Measurements from ENCODE around the gene IQSEC1.

IQSEC1 gene

GRCh38 chr3:12953201-12953995 is 119.8 kb downstream of the IQSEC1 start:
- no peak for DNase-seq (ENCODE audit: low spot score in 2 of 2)
- peak overlapping the region; percentile 87 for H3K27ac Mint-ChIP-seq
- H3K36me3 Mint-ChIP-seq, result peaks cover 16% of the 10 kb centered on the region
- no peak for ATAC-seq
- no peak overlapping the region for H3K4me3 Mint-ChIP-seq
- peaks cover 82% of the 10 kb centered on the region for H3K4me1 Mint-ChIP-seq
- no peaks in the 10 kb centered on the region for H3K9me3 Mint-ChIP-seq

GRCh38 chr3:12952343-12953200 is 120.7 kb downstream of the IQSEC1 start:
- H3K4me1 Mint-ChIP-seq, result peaks cover 83% of the 10 kb centered on the region
- no peak overlapping the region for H3K4me3 Mint-ChIP-seq
- peaks cover 16% of the 10 kb centered on the region for H3K36me3 Mint-ChIP-seq
- H3K9me3 Mint-ChIP-seq, result no peaks in the 10 kb centered on the region
- peak overlapping the region; percentile 81 for H3K27ac Mint-ChIP-seq
- DNase-seq (ENCODE audit: low spot score in 2 of 2) (no peak), ATAC-seq (no peak)

- peak; percentile 36 to 76 for DNase-seq (ENCODE audit: low spot score in 2 of 2)
- H3K9me3 Mint-ChIP-seq, result no peaks in the 10 kb centered on the region
- H3K36me3 Mint-ChIP-seq, result peaks cover 40% of the 10 kb centered on the region
These were observed 124.1 kb downstream of the IQSEC1 start for GRCh38 chr3:12948891-12949711.

GRCh38 chr3:12948371-12948770 is 124.9 kb downstream of the IQSEC1 start:
- Mint-ChIP-seq H3K9me3 (no peaks in the 10 kb centered on the region), H3K36me3 (peaks cover 40% of the 10 kb centered on the region), H3K4me1 (peaks cover 67% of the 10 kb centered on the region), H3K4me3 (peak overlapping the region; percentile 62), H3K27ac (peak overlapping the region; percentile 90)
- DNase-seq (ENCODE audit: low spot score in 2 of 2), result no peak
- no peak for ATAC-seq

More at GRCh38 chr3:12948891-12949711, 124.1 kb downstream of the IQSEC1 start:
- ATAC-seq, result peak; percentile 94
- peaks cover 74% of the 10 kb centered on the region for H3K4me1 Mint-ChIP-seq
- H3K27ac Mint-ChIP-seq, result peak overlapping the region; percentile 90
- peak overlapping the region; percentile 62 for H3K4me3 Mint-ChIP-seq

- Mint-ChIP-seq H3K27ac (peak overlapping the region; percentile 90), H3K9me3 (no peaks in the 10 kb centered on the region), H3K36me3 (peaks cover 43% of the 10 kb centered on the region), H3K4me1 (peaks cover 62% of the 10 kb centered on the region), H3K4me3 (peak overlapping the region; percentile 62)
- DNase-seq (ENCODE audit: low spot score in 2 of 2) (no peak), ATAC-seq (no peak)
These were observed 125.5 kb downstream of the IQSEC1 start for GRCh38 chr3:12947504-12948369.

GRCh38 chr3:12946649-12947316 is 126.4 kb downstream of the IQSEC1 start:
- peaks cover 52% of the 10 kb centered on the region for H3K36me3 Mint-ChIP-seq
- no peaks in the 10 kb centered on the region for H3K9me3 Mint-ChIP-seq
- DNase-seq (ENCODE audit: low spot score in 2 of 2) (no peak), ATAC-seq (no peak)
- H3K4me1 Mint-ChIP-seq, result peaks cover 53% of the 10 kb centered on the region
- peak overlapping the region; percentile 90 for H3K27ac Mint-ChIP-seq
- H3K4me3 Mint-ChIP-seq, result no peak overlapping the region

GRCh38 chr3:12946251-12946648 is 127.0 kb downstream of the IQSEC1 start:
- Mint-ChIP-seq H3K9me3 (no peaks in the 10 kb centered on the region), H3K27ac (peak overlapping the region; percentile 90), H3K4me3 (no peak overlapping the region), H3K36me3 (peaks cover 52% of the 10 kb centered on the region), H3K4me1 (peaks cover 48% of the 10 kb centered on the region)
- DNase-seq (ENCODE audit: low spot score in 2 of 2) (no peak), ATAC-seq (no peak)

GRCh38 chr3:12944849-12945248 is 128.4 kb downstream of the IQSEC1 start:
- Mint-ChIP-seq H3K27ac (peak overlapping the region; percentile 63), H3K36me3 (peaks cover 55% of the 10 kb centered on the region), H3K4me3 (no peak overlapping the region), H3K9me3 (no peaks in the 10 kb centered on the region), H3K4me1 (peaks cover 48% of the 10 kb centered on the region)
- no peak for DNase-seq (ENCODE audit: low spot score in 2 of 2)
- ATAC-seq, result no peak

- DNase-seq (ENCODE audit: low spot score in 2 of 2), result no peak
- peak overlapping the region; percentile 63 for H3K27ac Mint-ChIP-seq
- no peak overlapping the region for H3K4me3 Mint-ChIP-seq
- H3K4me1 Mint-ChIP-seq, result peaks cover 47% of the 10 kb centered on the region
- ATAC-seq, result no peak
- peaks cover 55% of the 10 kb centered on the region for H3K36me3 Mint-ChIP-seq
- no peaks in the 10 kb centered on the region for H3K9me3 Mint-ChIP-seq
These were observed 128.8 kb downstream of the IQSEC1 start for GRCh38 chr3:12944413-12944812.

- ATAC-seq (no peak), DNase-seq (ENCODE audit: low spot score in 2 of 2) (no peak)
- Mint-ChIP-seq H3K4me1 (peaks cover 42% of the 10 kb centered on the region), H3K36me3 (peaks cover 58% of the 10 kb centered on the region), H3K9me3 (no peaks in the 10 kb centered on the region), H3K27ac (peak overlapping the region; percentile 63), H3K4me3 (no peak overlapping the region)
These were observed 129.9 kb downstream of the IQSEC1 start for GRCh38 chr3:12943124-12944021.

- H3K9me3 Mint-ChIP-seq, result no peaks in the 10 kb centered on the region
- no peak overlapping the region for H3K27ac Mint-ChIP-seq
- no peak overlapping the region for H3K4me3 Mint-ChIP-seq
- ATAC-seq, result no peak
- H3K4me1 Mint-ChIP-seq, result peaks cover 23% of the 10 kb centered on the region
- H3K36me3 Mint-ChIP-seq, result peaks cover 66% of the 10 kb centered on the region
- no peak for DNase-seq (ENCODE audit: low spot score in 2 of 2)
These were observed 131.7 kb downstream of the IQSEC1 start for GRCh38 chr3:12941495-12942023.

- H3K9me3 Mint-ChIP-seq, result no peaks in the 10 kb centered on the region
- ATAC-seq, result no peak
- no peak overlapping the region for H3K4me3 Mint-ChIP-seq
- DNase-seq (ENCODE audit: low spot score in 2 of 2), result no peak
- peak overlapping the region; percentile 34 for H3K27ac Mint-ChIP-seq
- H3K4me1 Mint-ChIP-seq, result peaks cover 16% of the 10 kb centered on the region
- H3K36me3 Mint-ChIP-seq, result peaks cover 65% of the 10 kb centered on the region
These were observed 132.4 kb downstream of the IQSEC1 start for GRCh38 chr3:12940854-12941253.

GRCh38 chr3:12939137-12939536 is 134.1 kb downstream of the IQSEC1 start:
- ATAC-seq, result no peak
- H3K4me3 Mint-ChIP-seq, result no peak overlapping the region
- peak overlapping the region; percentile 58 for H3K27ac Mint-ChIP-seq
- peaks cover 25% of the 10 kb centered on the region for H3K4me1 Mint-ChIP-seq
- H3K9me3 Mint-ChIP-seq, result no peaks in the 10 kb centered on the region
- peaks cover 62% of the 10 kb centered on the region for H3K36me3 Mint-ChIP-seq
- DNase-seq (ENCODE audit: low spot score in 2 of 2), result no peak
